Osteocyte (in vitro differentiated cells): ENCODE results near the gene DAZAP1. TPM values are rescaled to one million over a fixed set of nuclear protein-coding genes. Genes with fewer than 3 reads are reported as not detected.

Source experiments
- DNase-seq: peaks from one replicate; pipeline ENCODE4 v3.0.0; 2021; ENCODE audit warnings: mixed read lengths; ENCODE audit not compliant: unreplicated experiment; ENCODE audit errors: extremely low spot score
- H3K27ac Mint-ChIP-seq: one replicate; pipeline ENCODE4 v1.8.0; 2021; ENCODE audit warnings: mild to moderate bottlenecking, mixed read lengths; ENCODE audit not compliant: unreplicated experiment
- H3K27me3 Mint-ChIP-seq: one replicate; pipeline ENCODE4 v1.8.0; 2021; ENCODE audit warnings: mixed read lengths; ENCODE audit not compliant: unreplicated experiment
- H3K36me3 Mint-ChIP-seq: one replicate; pipeline ENCODE4 v1.8.0; 2021; ENCODE audit warnings: mixed read lengths; ENCODE audit not compliant: unreplicated experiment
- H3K4me1 Mint-ChIP-seq: one replicate; pipeline ENCODE4 v1.8.0; 2021; ENCODE audit warnings: mixed read lengths; ENCODE audit not compliant: unreplicated experiment
- H3K4me3 Mint-ChIP-seq: one replicate; pipeline ENCODE4 v1.8.0; 2021; ENCODE audit warnings: mild to moderate bottlenecking, moderate library complexity, mixed read lengths; ENCODE audit not compliant: unreplicated experiment
- H3K9me3 Mint-ChIP-seq: one replicate; pipeline ENCODE4 v1.8.0; 2021; ENCODE audit warnings: mixed read lengths; ENCODE audit not compliant: unreplicated experiment
- total RNA-seq: library from RNA; stranded (reverse); gene quantifications from 2 replicates; pipeline ENCODE4 v1.2.1, GENCODE V29; 2021
- TF ChIP-seq, protein P1 (sequence below): fragments of 200-600 bp; sonication (generic); IDR thresholded peaks from 2 replicates; pipeline ENCODE4 v1.5.0; 2021; ENCODE audit warnings: antibody characterized with exemption, mild to moderate bottlenecking, moderate library complexity

Gene DAZAP1
- total RNA-seq, 1 donor from 2014 or later = 101 TPM

DNA sequence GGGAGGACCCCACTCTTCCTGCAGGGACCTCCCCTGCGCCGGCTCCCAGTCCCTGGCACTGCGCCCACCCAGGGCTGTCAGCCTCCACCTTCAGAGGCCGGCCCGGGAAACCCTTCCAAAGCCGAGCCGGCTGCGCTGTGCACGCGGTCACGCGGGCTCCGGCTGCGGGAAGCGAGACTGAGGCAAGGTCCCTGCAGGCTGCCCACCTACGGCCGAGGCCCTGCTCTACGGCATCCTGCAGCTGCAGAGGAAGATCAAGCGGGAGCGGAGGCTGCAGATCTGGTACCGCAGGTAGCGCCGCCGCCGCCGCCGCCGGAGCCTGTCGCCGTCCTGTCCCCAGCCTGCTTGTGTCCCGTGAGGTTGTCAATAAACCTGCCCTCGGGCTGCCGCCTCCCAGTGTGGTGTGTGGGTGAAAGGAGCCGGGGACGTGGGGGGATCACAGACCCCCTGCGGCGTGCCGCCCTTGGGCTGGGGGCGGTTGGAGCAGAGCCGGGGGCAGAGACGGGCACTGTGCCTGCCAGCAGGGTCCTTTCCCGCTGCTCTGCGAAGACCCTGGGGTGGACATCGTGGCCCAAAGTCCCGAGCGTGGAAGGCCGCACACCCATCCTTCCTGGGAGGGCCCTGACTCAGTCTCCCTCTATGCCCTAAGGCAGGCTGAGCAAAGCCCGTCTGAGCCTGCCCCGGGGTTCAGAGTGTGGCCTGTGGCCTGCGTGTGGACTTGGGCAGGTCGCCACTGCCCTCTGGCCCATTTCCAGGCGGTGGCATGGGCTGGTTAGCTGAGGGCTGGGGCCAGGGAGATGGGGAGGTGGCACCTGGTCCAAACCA, 12.0 kb upstream of the DAZAP1 start:
- DNase-seq = no peak
- TF ChIP-seq, protein P1, sequence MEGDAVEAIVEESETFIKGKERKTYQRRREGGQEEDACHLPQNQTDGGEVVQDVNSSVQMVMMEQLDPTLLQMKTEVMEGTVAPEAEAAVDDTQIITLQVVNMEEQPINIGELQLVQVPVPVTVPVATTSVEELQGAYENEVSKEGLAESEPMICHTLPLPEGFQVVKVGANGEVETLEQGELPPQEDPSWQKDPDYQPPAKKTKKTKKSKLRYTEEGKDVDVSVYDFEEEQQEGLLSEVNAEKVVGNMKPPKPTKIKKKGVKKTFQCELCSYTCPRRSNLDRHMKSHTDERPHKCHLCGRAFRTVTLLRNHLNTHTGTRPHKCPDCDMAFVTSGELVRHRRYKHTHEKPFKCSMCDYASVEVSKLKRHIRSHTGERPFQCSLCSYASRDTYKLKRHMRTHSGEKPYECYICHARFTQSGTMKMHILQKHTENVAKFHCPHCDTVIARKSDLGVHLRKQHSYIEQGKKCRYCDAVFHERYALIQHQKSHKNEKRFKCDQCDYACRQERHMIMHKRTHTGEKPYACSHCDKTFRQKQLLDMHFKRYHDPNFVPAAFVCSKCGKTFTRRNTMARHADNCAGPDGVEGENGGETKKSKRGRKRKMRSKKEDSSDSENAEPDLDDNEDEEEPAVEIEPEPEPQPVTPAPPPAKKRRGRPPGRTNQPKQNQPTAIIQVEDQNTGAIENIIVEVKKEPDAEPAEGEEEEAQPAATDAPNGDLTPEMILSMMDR = no peak
- Mint-ChIP-seq H3K27ac (no peak overlapping the region), H3K4me1 (peaks cover 3% of the 10 kb centered on the region), H3K36me3 (peaks cover 10% of the 10 kb centered on the region), H3K4me3 (no peak overlapping the region), H3K9me3 (no peaks in the 10 kb centered on the region), H3K27me3 (no peaks in the 10 kb centered on the region)

DNA sequence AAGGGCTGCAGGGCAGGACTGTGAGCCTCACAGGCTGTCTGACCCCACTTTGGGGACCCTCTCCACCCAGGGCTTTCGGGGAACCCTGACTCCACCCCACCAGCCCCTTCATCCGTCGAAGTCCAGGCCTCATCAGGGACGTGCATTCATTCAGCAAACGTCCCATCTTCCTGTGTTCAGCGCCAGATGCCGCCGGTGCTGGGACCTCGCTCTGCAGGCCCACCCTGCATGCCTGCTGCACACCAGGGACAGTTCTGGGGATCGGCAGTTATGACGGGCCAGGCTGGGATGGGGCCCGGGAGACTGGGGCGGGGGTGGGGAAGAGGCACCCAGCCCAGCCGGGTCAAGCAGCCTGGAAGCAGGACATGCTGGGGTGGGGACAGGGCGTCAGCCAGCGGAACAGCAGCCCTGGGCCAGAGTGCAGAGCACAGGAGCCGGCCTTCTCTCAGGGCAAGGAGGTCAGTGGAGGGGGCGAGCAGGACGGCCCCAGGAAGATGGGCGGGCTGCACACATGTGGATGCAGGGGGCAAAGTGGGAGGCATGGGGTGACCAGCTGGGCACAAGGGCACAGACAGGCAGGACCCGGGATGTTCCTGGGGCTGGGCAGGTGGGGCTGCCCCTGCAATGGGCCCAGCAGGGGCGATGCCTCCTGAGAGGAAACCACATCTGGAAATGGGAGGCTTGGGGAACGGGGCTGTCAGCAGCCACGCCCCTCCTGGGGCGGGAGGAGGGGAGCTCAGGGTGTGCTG, 11.2 kb upstream of the DAZAP1 start:
- H3K36me3 Mint-ChIP-seq = peaks cover 9% of the 10 kb centered on the region
- no peak for DNase-seq
- peaks cover 9% of the 10 kb centered on the region for H3K4me1 Mint-ChIP-seq
- no peak overlapping the region for H3K4me3 Mint-ChIP-seq
- H3K27ac Mint-ChIP-seq = no peak overlapping the region
- H3K27me3 Mint-ChIP-seq = no peaks in the 10 kb centered on the region
- TF ChIP-seq, protein P1 = no peak
- H3K9me3 Mint-ChIP-seq = no peaks in the 10 kb centered on the region

DNA sequence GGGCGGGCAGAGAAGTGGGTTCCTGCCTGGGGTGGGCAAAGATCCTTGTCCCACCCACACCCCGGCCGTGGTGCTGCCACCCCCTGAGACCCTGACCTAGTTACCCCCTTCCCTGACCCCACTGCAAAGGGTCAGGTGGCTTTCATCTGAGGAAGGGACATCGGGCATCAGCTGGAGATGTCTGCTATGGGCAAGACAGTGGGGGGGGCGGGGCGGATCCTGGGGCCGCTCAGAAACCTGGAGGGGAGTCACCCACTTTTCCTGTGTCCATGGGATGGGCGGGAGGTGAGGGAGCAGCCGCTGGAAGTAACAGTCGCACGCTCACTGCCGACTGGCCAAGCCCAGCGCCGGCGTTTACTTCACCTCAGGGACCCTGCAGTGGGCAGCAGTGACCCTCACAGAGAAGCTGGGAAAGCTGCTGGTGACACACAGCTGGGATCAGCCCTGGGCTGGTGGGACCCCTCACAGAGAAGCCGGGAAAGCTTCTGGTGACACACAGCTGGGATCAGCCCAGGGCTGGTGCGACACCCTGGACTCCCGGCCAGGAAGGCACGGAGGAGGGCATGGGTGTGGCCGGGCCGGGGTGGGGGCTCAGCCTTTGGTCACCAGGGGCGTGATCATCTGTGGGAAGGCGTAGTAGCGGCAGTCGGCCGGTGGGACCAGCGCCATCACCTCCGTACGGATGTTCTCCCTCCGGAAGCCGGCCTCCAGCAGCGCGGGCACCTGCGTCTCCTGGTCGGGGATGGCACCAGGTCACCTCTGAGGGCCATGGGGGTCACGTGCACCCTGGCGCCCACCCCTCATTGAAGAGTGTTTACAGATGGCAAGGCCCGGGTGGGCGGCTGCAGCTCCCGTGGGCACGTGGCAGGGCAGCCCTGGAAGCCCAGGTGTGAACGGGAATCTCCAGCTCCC, 10.4 kb upstream of the DAZAP1 start:
- no peaks in the 10 kb centered on the region for H3K9me3 Mint-ChIP-seq
- TF ChIP-seq, protein P1 = no peak
- no peak overlapping the region for H3K27ac Mint-ChIP-seq
- no peaks in the 10 kb centered on the region for H3K27me3 Mint-ChIP-seq
- no peak overlapping the region for H3K4me3 Mint-ChIP-seq
- peaks cover 9% of the 10 kb centered on the region for H3K4me1 Mint-ChIP-seq
- no peak for DNase-seq
- peaks cover 7% of the 10 kb centered on the region for H3K36me3 Mint-ChIP-seq

DNA sequence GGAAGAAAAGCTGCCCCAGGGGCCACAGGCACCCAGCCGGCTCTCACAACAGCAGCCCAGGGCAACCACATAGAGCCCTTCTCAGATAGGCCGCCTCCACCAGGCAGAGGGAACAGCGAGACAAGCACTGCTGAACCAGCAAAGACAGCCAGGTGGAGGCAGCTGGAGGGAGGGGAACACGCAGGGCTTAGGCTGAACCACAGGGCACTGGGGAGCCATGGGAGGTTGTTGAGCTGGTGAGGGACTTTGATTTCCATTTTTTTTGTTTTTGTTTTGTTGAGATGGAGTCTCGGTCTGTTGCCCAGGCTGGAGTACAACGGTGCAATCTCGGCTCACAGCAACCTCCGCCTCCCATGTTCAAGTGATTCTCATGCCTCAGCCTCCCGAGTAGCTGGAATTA, 9.5 kb upstream of the DAZAP1 start:
- Mint-ChIP-seq H3K27me3 (no peaks in the 10 kb centered on the region), H3K36me3 (peaks cover 2% of the 10 kb centered on the region), H3K27ac (no peak overlapping the region), H3K4me1 (peaks cover 12% of the 10 kb centered on the region), H3K4me3 (no peak overlapping the region), H3K9me3 (no peaks in the 10 kb centered on the region)
- TF ChIP-seq, protein P1 = no peak
- DNase-seq = no peak
